Measurements from ENCODE around the gene RAPSN.

- no peak for TF ChIP-seq POLR2A (IDR thresholded peaks at IDR 0.05; ENCODE audit: low read depth, low read length)
- no peak for TF ChIP-seq EZH2 (IDR thresholded peaks at IDR 0.05; ENCODE audit: borderline replicate concordance, low read depth, low read length, severe bottlenecking)
Measured at GRCh38 chr11:47411884-47412746, 36.8 kb downstream of the RAPSN start.

Measured in endothelial cell of umbilical vein (primary cell).